GM18505 (cell line): ENCODE measurements around the gene PLXNA1.

Source experiments
- ATAC-seq: cut with Tn5 transposase; IDR thresholded peaks from one replicate; pipeline ENCODE4 v1.9.1; 2021; ENCODE audit not compliant: unreplicated experiment
- POLR2A ChIP-seq: IDR thresholded peaks from 4 replicates; pipeline ENCODE4 v1.6.1; 2011; ENCODE audit warnings: borderline replicate concordance; ENCODE audit not compliant: insufficient read depth, insufficient read length; ENCODE audit errors: extremely low read depth

Gene PLXNA1

DNA sequence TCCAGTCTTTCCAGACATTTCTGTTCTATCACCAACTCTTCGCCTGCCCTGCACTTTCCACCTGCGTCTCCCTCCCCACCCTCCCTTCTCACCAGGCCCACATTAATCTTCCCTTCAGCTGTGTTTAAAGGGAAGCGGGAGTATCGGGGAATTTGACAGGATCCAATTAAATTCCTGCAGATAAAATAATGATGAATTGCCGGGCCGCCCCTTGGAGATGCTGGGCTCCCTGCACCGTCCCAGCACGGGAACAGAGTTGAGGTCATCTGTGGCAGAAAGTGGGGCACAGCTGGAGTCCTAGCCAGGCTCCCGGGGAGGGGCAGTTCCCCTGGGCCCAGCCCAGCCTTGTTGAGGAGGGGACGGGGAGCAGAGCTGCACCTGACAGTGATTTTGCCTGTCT is 30.3 kb downstream of the PLXNA1 start:
- ATAC-seq, result no peak
- TF ChIP-seq POLR2A, result no peak

DNA sequence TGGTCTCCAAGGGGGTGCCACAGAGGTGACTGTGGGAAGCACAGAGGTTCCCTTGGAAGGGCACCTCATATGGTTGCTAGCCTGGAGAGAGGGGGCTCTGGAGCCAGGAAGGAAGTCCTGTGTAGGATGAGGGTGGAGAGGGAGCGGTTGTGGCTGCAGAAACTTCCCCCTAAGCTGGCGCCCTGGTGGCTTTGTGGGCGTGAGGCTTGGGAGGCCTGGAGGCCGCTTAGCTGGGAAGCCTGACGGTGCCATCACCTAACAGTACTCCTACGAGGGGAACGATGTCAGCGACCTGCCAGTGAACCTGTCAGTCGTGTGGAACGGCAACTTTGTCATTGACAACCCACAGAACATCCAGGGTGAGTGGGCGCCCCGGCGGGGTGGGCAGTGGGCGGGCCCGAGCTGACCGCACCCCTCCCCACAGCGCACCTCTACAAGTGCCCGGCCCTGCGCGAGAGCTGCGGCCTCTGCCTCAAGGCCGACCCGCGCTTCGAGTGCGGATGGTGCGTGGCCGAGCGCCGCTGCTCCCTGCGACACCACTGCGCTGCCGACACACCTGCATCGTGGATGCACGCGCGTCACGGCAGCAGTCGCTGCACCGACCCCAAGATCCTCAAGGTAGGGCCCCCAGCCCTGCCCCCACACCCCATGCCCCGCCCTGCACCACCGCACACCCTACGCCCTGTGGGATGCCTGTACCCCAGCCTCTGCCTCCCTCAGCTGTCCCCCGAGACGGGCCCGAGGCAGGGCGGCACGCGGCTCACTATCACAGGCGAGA is 31.0 kb downstream of the PLXNA1 start:
- TF ChIP-seq POLR2A, result no peak

DNA sequence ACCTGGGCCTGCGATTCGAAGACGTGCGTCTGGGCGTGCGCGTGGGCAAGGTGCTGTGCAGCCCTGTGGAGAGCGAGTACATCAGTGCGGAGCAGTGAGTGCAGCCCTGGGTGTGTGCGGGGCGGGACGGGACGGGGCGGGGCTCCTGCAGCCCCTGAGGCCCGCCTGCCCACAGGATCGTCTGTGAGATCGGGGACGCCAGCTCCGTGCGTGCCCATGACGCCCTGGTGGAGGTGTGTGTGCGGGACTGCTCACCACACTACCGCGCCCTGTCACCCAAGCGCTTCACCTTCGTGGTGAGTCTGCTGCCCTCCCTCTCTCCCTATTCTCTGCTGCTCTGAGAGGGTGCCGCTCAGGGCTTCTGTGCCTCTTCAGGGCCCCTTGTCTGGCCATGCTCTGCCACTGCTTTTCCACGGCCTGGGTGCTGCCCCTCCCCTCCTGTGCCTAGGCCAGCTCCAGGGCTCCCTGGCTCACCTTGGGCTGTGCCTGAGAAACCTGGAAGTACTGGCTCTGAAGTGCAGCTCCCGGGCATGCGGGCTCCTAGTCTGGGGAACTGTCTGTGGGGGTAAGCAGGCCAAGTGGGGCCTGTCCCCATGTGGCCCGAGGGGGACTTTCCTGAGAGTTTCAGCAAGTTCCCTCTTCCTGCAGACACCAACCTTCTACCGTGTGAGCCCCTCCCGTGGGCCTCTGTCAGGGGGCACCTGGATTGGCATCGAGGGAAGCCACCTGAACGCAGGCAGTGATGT is 31.8 kb downstream of the PLXNA1 start:
- no peak for TF ChIP-seq POLR2A
- no peak for ATAC-seq

More for the DNA sequence above, 31.0 kb downstream of the PLXNA1 start:
- ATAC-seq, result no peak

GRCh38 chr3:127015282-127016042 is 32.5 kb downstream of the PLXNA1 start:
- ATAC-seq, result no peak
- no peak for TF ChIP-seq POLR2A

GRCh38 chr3:127016043-127016343 is 33.1 kb downstream of the PLXNA1 start:
- ATAC-seq, result no peak
- no peak for TF ChIP-seq POLR2A

GRCh38 chr3:127016461-127016860 is 33.5 kb downstream of the PLXNA1 start:
- TF ChIP-seq POLR2A, result no peak
- ATAC-seq, result no peak

- ATAC-seq, result no peak
- TF ChIP-seq POLR2A, result no peak
Observed at GRCh38 chr3:127017229-127017628, 34.3 kb downstream of the PLXNA1 start.

DNA sequence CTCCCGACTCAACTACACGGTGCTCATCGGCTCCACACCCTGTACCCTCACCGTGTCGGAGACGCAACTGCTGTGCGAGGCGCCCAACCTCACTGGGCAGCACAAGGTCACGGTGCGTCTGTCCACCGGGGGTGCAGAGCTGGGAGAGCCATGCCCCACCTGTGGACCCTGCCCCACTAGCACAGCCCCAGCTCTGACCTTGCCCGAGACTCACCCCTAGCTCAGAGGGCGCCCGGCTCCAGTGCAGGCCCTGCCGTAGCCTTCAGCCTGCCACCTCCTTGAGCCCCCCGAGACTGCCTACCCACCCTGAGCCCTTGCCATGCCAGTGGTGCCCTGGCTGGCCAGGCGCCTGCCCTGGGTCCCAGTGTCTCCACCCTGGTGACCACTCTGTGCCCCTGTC is 34.9 kb downstream of the PLXNA1 start:
- no peak for TF ChIP-seq POLR2A
- ATAC-seq, result no peak

- no peak for ATAC-seq
- TF ChIP-seq POLR2A, result no peak
Observed at GRCh38 chr3:127018306-127018828, 35.5 kb downstream of the PLXNA1 start.

GRCh38 chr3:127019449-127019848 is 36.5 kb downstream of the PLXNA1 start:
- no peak for ATAC-seq
- no peak for TF ChIP-seq POLR2A

GRCh38 chr3:127020543-127020942 is 37.6 kb downstream of the PLXNA1 start:
- no peak for ATAC-seq
- no peak for TF ChIP-seq POLR2A

DNA sequence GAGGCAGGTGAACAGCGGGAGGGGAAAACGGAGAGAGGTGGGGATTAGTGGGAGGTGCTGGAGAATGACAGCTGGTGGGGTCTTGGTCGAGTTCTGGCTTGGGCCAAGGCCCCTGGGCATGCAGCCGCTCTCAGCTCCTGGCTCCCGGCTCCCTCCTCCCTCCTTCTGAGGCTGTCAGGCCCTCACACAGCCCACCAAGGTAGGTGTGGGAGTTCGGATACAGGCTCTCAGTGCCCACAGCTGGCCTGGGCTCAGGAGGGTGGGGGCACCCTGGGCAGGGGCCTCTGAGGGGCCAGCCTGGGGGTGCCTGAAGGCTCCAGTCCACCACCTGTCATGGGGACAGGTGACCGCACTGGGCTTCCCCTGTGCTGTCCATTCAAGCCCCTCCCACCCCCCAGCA is 39.9 kb downstream of the PLXNA1 start:
- no peak for TF ChIP-seq POLR2A
- ATAC-seq, result no peak

- no peak for TF ChIP-seq POLR2A
- ATAC-seq, result no peak
Observed at GRCh38 chr3:127025456-127025855, 42.5 kb downstream of the PLXNA1 start.

DNA sequence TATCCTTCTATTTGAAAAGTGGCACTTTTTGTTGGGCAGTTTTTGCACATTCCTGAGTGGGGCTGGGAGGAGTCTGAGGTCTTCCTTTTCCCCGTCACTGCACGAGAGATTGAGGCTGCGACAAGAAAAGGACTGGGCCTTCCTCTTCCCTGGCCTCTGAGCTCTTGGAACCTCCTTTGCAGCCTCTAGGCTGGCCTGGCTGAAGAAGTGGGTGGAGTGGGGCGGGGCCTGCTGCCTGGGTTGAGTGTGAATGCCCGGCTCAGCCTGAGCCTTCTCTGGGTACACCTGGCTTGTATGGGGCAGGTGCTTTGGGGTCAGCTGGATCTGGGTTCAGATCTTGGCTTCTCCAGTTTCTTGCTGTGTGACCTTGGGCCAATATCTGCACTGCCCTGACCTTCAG is 43.1 kb downstream of the PLXNA1 start:
- no peak for TF ChIP-seq POLR2A
- no peak for ATAC-seq

- no peak for TF ChIP-seq POLR2A
- no peak for ATAC-seq
Observed at GRCh38 chr3:127026661-127027060, 43.7 kb downstream of the PLXNA1 start.
